Liver (tissue), 9 donors: ENCODE results near the gene GIMAP4. TPM values are rescaled to one million over a fixed set of nuclear protein-coding genes. Genes with fewer than 3 reads are reported as not detected.

Experiments
- DNase-seq: peaks from one replicate; pipeline ENCODE4 v3.0.0-alpha.2; 2017; ENCODE audit warnings: low spot score
- H3K27ac ChIP-seq, 2 donors: one replicate each; pipeline ENCODE4 v1.7.0; 2013; ENCODE audit warnings: inconsistent platforms in 2 of 2, low read length in 2 of 2, control low read depth in 1 of 2, low read depth in 1 of 2, mild to moderate bottlenecking in 1 of 2
- H3K27me3 ChIP-seq, 4 donors: one replicate each; pipeline versions ENCODE4 v1.6.1 to v1.7.0; 2013; ENCODE audit warnings: low read length in 3 of 4, inconsistent platforms in 1 of 4, mild to moderate bottlenecking in 1 of 4, moderate library complexity in 1 of 4; ENCODE audit not compliant: control insufficient read depth in 4 of 4, insufficient read depth in 4 of 4
- H3K36me3 ChIP-seq, 4 donors: one replicate each; pipeline versions ENCODE4 v1.6.1 to v1.7.0; 2013; ENCODE audit warnings: low read length in 3 of 4, mild to moderate bottlenecking in 3 of 4, low read depth in 1 of 4, moderate library complexity in 1 of 4; ENCODE audit not compliant: control insufficient read depth in 4 of 4, insufficient read depth in 3 of 4
- H3K4me1 ChIP-seq, 4 donors: one replicate each; pipeline versions ENCODE4 v1.6.1 to v1.7.0; 2013; ENCODE audit warnings: low read length in 3 of 4, mild to moderate bottlenecking in 3 of 4, moderate library complexity in 1 of 4; ENCODE audit not compliant: control insufficient read depth in 4 of 4, insufficient read depth in 4 of 4
- H3K4me3 ChIP-seq, 3 donors: one replicate each; pipeline versions ENCODE4 v1.6.1 to v1.7.0; 2013; ENCODE audit warnings: low read length in 3 of 3, control low read depth in 1 of 3, low read depth in 1 of 3, mild to moderate bottlenecking in 1 of 3
- H3K9ac ChIP-seq, 2 donors: one replicate each; pipeline ENCODE4 v1.7.0; 2013; ENCODE audit warnings: low read length in 2 of 2, mild to moderate bottlenecking in 2 of 2, moderate library complexity in 2 of 2, control low read depth in 1 of 2, low read depth in 1 of 2
- H3K9me3 ChIP-seq, 4 donors: one replicate each; pipeline versions ENCODE4 v1.6.1 to v1.7.0; 2013; ENCODE audit warnings: low read length in 3 of 4; ENCODE audit not compliant: control insufficient read depth in 4 of 4
- ATF3 ChIP-seq: IDR thresholded peaks from 2 replicates; pipeline ENCODE4 v1.6.1; 2016; ENCODE audit warnings: antibody characterized with exemption
- CTCF ChIP-seq: fragments of 150-350 bp; IDR thresholded peaks from 2 replicates; pipeline ENCODE4 v1.5.1; 2017; ENCODE audit warnings: improper control_type of control experiment, low read depth, low read length; ENCODE audit not compliant: missing input control
- EGR1 ChIP-seq, 2 donors: IDR thresholded peaks; 2 replicates each; pipeline ENCODE4 v1.6.1; 2016 to 2018; ENCODE audit warnings: antibody characterized with exemption in 2 of 2, low read depth in 2 of 2
- FOXA2 ChIP-seq: IDR thresholded peaks from 2 replicates; pipeline ENCODE4 v1.6.1; 2016; ENCODE audit warnings: antibody characterized with exemption
- GABPA ChIP-seq, 2 donors: IDR thresholded peaks in 1 of 2; conservative IDR thresholded peaks in 1 of 2; 2 replicates each; pipeline ENCODE4 v1.6.1; 2016; ENCODE audit warnings: antibody characterized with exemption in 2 of 2, mild to moderate bottlenecking in 1 of 2, moderate library complexity in 1 of 2
- HNF4A ChIP-seq, 2 donors: conservative IDR thresholded peaks; 2 replicates each; pipeline ENCODE4 v1.6.1; 2016; ENCODE audit warnings: antibody characterized with exemption in 2 of 2, mild to moderate bottlenecking in 2 of 2
- HNF4G ChIP-seq: IDR thresholded peaks from 2 replicates; pipeline ENCODE4 v1.6.1; 2016; ENCODE audit warnings: antibody characterized with exemption
- JUND ChIP-seq, 2 donors: IDR thresholded peaks; 2 replicates each; pipeline ENCODE4 v1.6.1; 2016; ENCODE audit warnings: antibody characterized with exemption in 2 of 2
- MAX ChIP-seq: IDR thresholded peaks from 2 replicates; pipeline ENCODE4 v1.6.1; 2016; ENCODE audit warnings: antibody characterized with exemption
- NR2F2 ChIP-seq: IDR thresholded peaks from 2 replicates; pipeline ENCODE4 v1.6.1; 2016; ENCODE audit warnings: antibody characterized with exemption
- RAD21 ChIP-seq, 2 donors: IDR thresholded peaks; 2 replicates each; pipeline ENCODE4 v1.6.1; 2016; ENCODE audit warnings: antibody characterized with exemption in 2 of 2, mild to moderate bottlenecking in 2 of 2
- REST ChIP-seq: IDR thresholded peaks from 2 replicates; pipeline ENCODE4 v1.6.1; 2016; ENCODE audit warnings: antibody characterized with exemption, mild to moderate bottlenecking
- RXRA ChIP-seq, 2 donors: IDR thresholded peaks; 2 replicates each; pipeline ENCODE4 v1.6.1; 2017 to 2018; ENCODE audit warnings: antibody characterized with exemption in 2 of 2, mild to moderate bottlenecking in 1 of 2
- SP1 ChIP-seq: IDR thresholded peaks from 2 replicates; pipeline ENCODE4 v1.6.1; 2018; ENCODE audit warnings: antibody characterized with exemption, mild to moderate bottlenecking
- TAF1 ChIP-seq: conservative IDR thresholded peaks from 2 replicates; pipeline ENCODE4 v1.6.1; 2016; ENCODE audit warnings: antibody characterized with exemption, mild to moderate bottlenecking
- YY1 ChIP-seq: IDR thresholded peaks from 2 replicates; pipeline ENCODE4 v1.6.1; 2016; ENCODE audit warnings: antibody characterized with exemption, mild to moderate bottlenecking
- ZBTB33 ChIP-seq: IDR thresholded peaks from 2 replicates; pipeline ENCODE4 v1.6.1; 2016; ENCODE audit warnings: antibody characterized with exemption
- WGBS: extraction: QIAGEN DNeasy Blood & Tissue Kit; methylation state at CpG from one replicate; pipeline ENCODE4 v1.1.7; 2013; 5-methylcytosine and 5-hydroxymethylcytosine counted together
- polyA plus RNA-seq, 2 donors: library from polyadenylated mRNA; stranded (reverse) in 1 of 2; unstranded in 1 of 2; fragments of 200-250 nt in 1 of 2; fragments of >200 nt in 1 of 2; fragmentation: Nextera tagmentation in 1 of 2; extraction: Ambion mirVana in 1 of 2; gene quantifications; one replicate each; pipeline versions ENCODE4 v1.2.1 to v1.2.3, GENCODE V29; 2013 to 2015
- total RNA-seq, 2 donors: library from RNA; depleted of rRNA; stranded (reverse); fragments of >200 nt; gene quantifications; one replicate each; pipeline ENCODE4 v1.2.3, GENCODE V29; 2014
- donor health status: healthy.
- donor health status: healthy.
- donor health status: healthy.
- donor health status: healthy.
- donor health status: healthy.

Gene GIMAP4
- total and polyA plus RNA-seq, 4 donors, result 14.6 to 21.3 (median 15.7) TPM

GRCh38 chr7:150562919-150563318 lies 4.3 kb upstream of the GIMAP4 start:
- WGBS, result 73% methylated on average over 2 of the region's 2 CpGs
- H3K27me3 ChIP-seq, result no peaks in the 10 kb centered on the region
- no peaks in the 10 kb centered on the region for H3K36me3 ChIP-seq
- H3K4me3 ChIP-seq, result no peak overlapping the region
- peaks cover 0 to 7% (median 2%) of the 10 kb centered on the region in 4 donors for H3K9me3 ChIP-seq
- DNase-seq, result no peak
- no peak overlapping the region for H3K27ac ChIP-seq
- no peaks in the 10 kb centered on the region for H3K4me1 ChIP-seq
- TF ChIP-seq RXRA (IDR thresholded peaks at IDR 0.05) (no peak), REST (no peak), ATF3 (no peak), HNF4G (no peak), HNF4A (conservative IDR thresholded peaks at IDR 0.05) (no peak), MAX (no peak), NR2F2 (no peak), ZBTB33 (no peak), TAF1 (no peak), FOXA2 (no peak), CTCF (no peak), RAD21 (IDR thresholded peaks at IDR 0.05) (no peak)
- H3K9ac ChIP-seq, result no peak overlapping the region

GRCh38 chr7:150564006-150564405 lies 3.2 kb upstream of the GIMAP4 start:
- H3K27me3 ChIP-seq, result no peaks in the 10 kb centered on the region
- peaks cover 0 to 7% (median 2%) of the 10 kb centered on the region in 4 donors for H3K9me3 ChIP-seq
- H3K9ac ChIP-seq, result no peak overlapping the region
- no peak overlapping the region for H3K27ac ChIP-seq
- H3K4me3 ChIP-seq, result no peak overlapping the region
- 72% methylated on average over 5 of the region's 5 CpGs for WGBS
- no peak for DNase-seq
- H3K36me3 ChIP-seq, result no peaks in the 10 kb centered on the region
- no peaks in the 10 kb centered on the region for H3K4me1 ChIP-seq
- no peak for TF ChIP-seq CTCF
- no peak for TF ChIP-seq EGR1 (IDR thresholded peaks at IDR 0.05; ENCODE audit: low read depth in 2 of 2)
- TF ChIP-seq JUND (IDR thresholded peaks at IDR 0.05), result no peak
- TF ChIP-seq MAX, result no peak
- no peak for TF ChIP-seq ZBTB33
- no peak for TF ChIP-seq NR2F2
- no peak for TF ChIP-seq TAF1
- TF ChIP-seq HNF4A (conservative IDR thresholded peaks at IDR 0.05), result no peak
- no peak for TF ChIP-seq SP1
- no peak for TF ChIP-seq RAD21 (IDR thresholded peaks at IDR 0.05)
- TF ChIP-seq ATF3, result no peak
- no peak for TF ChIP-seq GABPA (IDR thresholded peaks at IDR 0.05 in 1 of 2, conservative IDR thresholded peaks at IDR 0.05 in 1 of 2)
- TF ChIP-seq FOXA2, result no peak
- no peak for TF ChIP-seq RXRA (IDR thresholded peaks at IDR 0.05)
- TF ChIP-seq HNF4G, result no peak
- TF ChIP-seq YY1, result no peak
